SIG-M5 (cell line): ENCODE data around the gene CSRP1.
"Not testable (repeated sequence)": the region's sequence is repeated elsewhere in the genome, so short reads cannot be mapped to it uniquely, and the experiment has no call there.

ENCODE experiments used
- DNase-seq: peaks from one replicate; lab custom pipeline; 2025; lab: John Stamatoyannopoulos, UW

The CSRP1 gene

DNA sequence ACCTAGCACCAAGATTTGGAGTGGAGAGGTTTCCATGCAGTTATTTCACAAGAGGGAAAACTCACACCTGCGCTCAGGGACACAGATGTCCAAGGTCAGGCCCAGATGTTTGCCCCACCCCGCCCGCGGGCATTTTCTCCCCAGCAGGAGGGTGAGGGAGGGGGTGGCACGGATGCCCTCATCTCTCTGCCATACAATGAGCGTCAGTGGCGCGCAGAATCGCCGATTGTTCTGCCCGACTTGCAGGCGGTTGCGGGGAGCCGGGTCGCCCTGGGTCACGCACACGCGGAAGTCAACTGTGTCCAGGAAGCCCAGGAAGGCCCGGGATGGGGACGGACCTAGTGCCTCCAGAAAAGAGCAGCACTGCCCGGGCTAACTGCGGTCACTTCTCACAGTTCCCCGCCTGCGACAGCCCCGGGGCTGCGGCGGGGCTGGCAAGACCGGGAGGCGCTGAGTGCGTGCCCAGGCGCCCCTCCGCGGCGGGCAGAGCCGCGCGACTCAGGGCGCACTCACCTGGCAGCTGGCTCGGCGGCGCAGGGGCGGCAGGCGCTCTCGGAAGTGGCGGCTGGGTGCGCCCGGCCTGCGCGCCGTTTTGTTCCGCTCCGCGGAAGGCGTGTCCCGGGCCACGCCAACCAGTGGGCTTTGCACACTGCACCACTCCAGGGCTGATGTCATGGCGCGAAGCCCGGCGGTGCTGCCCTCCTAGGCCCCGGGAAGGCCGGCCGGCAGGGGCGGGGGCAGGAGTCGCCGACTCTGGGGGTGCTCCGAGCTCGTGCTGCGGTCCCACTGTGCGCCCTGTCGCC is at the start of gene CSRP1:
Gene CSRP1, minus strand, starts transcription at position 567 of the 803 bp plus-strand sequence. CDS start 10,820 bp downstream, outside the sequence.
- DNase-seq, result no peak

DNA sequence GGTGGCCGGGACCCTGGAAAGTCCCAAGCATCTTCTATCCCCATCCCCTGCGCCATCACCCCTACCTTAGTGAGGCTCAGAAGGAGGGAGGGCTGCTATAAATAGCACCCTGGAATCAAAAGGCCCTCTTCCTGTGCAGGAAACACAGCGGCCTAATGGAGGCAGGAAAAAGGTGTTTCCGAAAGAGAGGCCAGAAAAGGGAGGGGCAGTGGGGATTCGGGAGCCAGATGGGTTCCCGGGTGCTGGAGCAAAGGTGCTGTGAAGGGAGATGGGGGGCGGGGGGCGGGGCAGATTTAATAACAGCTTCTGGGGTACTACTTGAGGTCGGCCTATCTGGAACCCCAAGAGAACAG is 48.6 kb upstream of the CSRP1 start:
- no peak for DNase-seq

DNA sequence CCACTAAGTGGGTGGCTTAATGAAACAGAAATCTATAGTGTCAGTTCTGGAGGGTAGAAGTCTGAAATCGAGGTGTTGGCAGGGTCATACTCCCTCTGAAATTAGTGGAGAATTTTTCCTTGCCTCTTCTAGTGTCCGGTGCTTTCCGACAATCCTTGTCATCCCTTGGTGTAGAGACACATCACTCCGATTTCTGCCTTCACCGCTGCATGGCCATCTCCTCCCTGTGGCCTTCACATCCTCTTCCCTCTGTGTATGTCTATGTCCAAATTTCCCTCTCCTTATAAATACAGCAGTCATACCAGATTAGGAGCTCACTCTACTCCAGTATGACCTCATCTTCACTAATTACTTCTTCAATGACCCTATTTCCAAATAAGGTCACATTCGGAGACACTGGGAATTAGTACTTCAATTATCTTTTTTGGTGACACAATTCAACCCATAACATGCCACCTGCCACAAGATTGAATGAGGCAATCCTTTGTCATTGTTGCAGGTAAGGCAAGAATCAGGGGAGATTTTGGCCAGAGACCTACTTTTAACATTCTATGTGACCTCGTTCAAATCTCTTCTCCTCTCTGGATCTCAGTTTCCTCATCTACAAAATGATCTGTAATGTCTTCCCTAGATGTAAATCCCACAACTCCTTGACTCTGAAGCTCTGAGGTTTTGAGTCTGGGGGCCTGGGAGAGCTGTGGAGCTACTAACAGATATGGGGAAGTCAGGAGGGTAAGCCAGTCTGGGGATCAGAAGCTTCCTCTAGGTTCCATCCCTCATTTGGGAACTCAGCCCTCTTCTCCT is 48.1 kb upstream of the CSRP1 start:
- no peak for DNase-seq

DNA sequence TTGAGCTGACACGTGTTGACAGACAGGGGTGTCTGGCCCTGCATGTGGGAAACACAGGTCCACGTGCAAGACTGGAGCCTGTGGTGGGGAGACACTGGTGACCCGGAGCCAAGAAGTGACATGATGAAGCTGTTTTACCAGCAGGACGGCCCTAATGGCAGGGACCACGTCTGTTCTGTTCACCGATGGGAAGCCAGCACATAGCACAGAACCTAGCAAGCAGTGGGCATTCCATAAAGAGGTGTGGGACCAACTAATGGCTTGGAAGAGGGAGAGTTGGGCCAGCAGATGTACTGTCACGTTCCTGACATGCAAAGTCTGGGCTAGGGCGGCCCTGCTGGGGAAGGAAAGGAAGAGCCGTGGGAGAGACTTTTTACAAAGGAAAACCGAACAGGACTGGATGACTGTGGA is 47.3 kb upstream of the CSRP1 start:
- no peak for DNase-seq

DNA sequence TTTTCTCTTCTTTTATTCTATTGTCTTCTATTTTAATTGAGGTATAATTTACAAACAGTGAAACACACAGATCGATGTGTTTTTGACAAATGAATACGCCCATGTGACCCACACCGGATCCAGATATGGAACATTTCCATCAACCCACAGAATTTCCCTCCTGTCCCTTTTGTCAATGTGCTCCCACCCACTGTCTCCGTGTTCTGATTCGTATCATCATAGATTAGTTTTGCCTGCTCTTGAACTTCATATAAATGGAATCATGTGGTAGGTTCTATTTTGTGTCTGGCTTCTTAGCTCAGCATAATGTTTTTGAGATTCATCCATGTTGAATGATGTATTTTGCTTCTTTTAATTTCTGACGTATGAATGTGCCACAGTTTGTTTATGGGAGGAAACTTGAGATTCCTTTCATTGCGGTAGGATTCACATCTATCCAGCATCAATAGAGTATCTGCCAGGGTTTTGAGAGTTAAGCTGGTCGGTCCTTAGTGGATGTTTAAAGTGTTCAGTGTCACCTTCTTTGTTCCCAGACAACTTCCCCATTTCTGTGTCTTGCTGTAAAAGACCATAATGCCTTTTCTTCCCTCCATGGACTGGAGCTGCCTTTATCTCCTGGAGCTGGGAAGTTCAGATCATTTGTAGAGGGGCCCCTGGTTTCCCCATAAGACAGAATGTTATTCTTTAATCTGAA is 46.7 kb upstream of the CSRP1 start:
- DNase-seq, result no peak

DNA sequence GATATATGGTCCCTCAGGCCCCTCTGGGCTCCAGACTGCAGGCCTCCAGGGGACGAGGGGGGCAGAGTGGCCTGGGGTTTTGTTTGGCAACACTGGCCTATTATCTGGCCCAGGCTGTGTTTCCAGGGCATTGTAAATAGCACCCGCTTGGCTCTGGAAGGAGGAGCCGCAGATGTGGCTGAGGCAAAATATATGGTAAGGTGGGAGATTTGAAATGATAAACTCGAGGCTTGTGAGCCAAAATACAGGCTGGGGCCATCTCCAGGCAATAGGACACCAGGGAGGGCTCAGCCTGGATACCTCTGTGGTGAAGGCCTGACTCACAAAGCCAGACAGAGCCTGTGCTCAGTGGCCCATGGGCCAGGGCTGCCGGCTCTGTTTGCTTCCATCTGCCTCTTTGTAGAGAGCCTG is 46.0 kb upstream of the CSRP1 start:
- DNase-seq, result no peak

DNA sequence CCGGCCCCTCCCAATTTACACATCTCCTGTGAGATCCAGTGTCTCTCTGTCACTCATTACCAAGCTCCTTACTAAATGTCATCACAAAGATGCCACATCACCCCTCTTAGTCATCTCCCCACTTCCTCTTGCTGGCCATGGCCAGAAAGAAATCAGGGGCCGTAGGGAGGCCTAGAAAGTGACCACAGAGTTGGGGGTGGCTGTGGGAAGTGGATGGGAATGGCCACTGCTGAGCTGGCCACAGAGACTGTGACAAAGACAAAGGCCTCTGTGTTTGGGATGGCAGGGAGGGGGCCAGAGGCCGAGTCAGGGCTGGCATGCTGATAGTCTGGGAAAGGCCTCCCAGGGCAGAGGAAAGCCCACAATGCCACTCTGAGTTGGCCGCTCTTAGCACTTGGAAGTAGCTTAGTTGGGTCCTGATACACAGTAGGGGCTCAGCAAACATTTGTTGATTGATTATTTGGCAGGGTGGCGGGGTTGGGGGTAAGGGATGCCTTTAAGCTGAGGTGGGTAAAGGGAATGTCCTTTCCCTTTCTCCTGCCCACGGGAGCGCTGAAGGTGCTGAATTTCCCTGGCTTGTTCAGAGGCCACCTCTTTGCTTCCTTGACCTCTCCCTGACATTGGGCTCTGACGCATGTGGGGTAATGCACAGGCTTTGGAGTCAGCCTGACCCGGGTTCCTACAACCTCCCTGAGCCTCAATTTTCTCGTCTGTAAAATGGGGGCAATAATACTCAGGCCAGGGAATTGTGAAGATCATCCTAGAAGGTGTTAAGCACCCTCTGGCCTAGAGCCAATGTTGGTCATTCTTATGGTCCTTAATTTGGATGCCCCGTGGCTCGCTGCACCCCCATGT is 45.2 kb upstream of the CSRP1 start:
- DNase-seq, result no peak

DNA sequence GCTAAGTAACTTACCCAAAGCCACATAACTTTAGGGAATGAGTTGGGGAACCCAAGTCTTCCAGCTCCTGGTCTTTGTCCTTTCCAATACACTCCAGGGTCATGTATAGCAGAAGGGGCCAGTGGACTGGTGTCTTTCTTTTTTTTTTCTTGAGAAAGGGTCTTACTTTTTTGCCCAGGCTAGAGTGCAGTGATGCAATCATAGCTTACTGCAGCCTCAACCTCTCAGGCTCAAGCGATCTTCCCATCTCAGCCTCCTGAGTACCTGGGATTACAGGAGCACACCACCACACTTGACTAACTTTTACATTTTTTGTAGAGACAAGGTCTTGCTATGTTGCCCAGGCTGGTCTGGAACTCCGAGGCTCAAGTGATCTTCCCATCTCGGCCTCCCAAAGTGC is 44.2 kb upstream of the CSRP1 start:
- no peak for DNase-seq

DNA sequence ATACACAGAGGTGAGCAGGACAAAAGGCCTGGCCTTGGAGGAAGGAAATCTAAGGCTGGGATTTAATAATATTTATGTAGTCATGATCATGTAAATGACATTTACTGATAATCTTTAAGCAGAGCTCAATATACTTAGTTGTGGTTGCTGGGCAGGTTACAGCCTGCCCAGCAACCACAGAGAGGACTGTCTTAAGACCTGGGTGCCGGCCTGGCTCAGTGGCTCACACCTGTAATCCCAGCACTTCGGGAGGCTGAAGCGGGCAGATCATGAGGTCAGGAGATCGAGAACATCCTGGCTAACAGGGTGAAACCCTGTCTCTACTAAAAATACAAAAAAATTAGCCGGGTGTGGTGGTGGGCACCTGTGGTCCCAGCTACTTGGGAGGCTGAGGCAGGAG is 42.6 kb upstream of the CSRP1 start:
- DNase-seq, result not testable (repeated sequence)

DNA sequence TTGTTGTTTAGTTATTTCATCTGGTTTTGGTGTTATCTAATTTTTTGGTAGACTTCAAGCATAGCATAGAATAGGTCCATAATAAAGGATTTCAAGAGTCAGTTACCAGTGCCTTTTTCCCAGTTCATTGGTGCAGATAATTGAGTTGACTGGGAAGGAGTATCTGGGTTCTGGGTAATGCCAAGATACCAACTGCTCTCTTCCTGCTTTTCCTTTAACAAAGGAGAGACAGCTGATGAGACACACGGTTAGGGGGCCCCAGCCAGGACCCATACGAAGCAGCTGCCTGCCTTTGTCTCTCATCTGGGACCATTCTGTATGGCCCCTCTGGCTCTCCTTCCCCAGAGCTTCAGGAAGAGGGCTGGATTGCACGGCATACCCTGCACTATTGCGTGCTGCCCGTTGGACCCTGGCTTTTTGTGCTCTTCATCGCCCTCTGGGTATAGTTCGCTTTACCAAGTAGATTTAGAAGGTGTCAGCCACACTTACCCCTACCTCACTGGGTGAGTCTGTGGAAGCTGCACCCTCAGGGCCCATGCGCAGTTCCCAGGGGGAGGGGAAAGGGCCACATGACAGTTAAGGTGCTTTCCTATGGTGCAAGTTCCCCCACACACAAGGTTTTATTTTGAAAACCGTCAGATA is 39.0 kb upstream of the CSRP1 start:
- DNase-seq, result no peak

DNA sequence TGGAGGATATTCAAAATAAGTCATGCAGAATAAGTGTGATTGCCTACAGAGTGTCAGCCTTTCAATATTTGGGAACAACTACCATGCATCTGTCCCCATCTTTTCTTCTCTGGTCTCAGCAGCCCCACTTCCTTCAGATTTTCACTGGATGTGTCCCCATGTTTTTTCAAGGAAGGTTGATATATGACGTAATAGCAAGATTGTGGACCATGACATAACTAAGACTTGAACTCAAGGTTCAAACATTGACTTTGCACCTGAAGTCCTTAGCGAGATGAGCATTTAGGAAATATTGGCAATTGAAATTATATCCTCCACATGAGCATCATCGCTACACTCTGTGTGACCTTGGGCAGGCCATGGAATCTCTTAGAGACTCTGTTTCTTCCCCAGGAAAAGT is 37.8 kb upstream of the CSRP1 start:
- DNase-seq, result no peak

DNA sequence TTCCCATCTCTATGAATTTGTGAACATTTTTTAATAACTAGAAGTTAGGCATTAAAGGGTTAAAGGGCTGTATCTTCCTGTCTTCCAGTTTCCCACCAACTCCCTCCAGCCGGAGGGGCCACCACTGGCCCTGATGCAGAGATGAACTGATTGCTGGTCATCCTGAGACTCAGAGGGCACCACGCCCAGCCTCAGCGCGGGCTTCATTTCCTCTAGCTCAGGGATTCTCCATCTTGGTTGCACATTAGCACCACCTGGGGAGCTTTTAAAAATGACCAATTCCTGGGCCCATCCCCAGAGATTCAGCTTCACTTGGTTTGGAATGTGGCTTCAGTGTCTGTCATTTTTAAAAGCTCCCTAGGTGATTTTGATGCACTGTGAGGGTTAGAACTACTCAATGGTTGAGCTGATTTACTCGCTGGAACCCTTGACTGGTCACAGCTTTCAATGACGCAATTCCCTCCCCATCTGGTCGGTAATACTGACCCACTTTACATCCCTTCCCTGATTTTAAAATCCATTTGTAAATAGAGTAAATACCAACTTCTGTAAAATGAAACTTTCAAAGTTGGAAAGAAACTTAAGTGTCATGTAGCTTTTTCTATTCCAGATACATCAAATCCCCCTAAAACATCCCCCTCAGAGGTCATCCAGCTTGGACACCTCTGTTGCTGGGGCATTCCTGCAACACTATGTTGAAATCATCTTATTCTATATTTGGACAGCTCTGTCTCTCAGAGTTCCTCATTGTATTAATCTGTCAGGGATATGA is 37.1 kb upstream of the CSRP1 start:
- no peak for DNase-seq

DNA sequence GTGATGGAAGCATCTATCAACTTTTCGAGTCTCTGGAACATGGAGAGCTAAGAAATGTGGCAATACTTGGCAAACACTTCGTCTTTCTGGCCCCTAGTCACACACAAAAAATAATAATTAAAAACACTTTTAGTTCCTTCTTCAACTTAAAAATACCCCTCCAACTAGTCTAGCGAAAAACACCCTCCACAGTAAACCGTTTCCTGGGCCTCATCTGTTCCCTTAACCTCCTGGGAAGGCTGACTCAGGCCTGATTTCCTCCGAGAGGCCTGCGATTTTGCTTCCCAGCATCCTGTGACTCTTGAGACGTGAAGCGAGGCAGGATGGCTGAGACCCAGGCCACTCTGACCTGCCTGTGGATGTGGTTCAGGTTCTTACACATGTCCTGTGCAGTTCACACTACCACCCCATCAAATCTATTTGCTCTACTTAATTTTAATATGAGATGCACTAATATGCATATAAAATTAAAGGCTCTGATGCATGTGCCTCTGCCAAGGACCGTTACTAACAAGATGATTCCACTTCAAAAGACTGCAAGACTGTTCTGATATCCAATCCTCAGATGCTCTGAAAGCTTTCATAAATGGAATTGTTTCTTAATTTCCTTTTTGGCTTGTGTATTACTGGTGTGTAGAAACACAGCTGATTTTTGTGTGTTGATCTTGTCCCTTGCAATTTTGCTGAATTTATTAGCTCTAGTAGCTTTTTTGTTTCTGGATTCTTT is 35.5 kb upstream of the CSRP1 start:
- no peak for DNase-seq

DNA sequence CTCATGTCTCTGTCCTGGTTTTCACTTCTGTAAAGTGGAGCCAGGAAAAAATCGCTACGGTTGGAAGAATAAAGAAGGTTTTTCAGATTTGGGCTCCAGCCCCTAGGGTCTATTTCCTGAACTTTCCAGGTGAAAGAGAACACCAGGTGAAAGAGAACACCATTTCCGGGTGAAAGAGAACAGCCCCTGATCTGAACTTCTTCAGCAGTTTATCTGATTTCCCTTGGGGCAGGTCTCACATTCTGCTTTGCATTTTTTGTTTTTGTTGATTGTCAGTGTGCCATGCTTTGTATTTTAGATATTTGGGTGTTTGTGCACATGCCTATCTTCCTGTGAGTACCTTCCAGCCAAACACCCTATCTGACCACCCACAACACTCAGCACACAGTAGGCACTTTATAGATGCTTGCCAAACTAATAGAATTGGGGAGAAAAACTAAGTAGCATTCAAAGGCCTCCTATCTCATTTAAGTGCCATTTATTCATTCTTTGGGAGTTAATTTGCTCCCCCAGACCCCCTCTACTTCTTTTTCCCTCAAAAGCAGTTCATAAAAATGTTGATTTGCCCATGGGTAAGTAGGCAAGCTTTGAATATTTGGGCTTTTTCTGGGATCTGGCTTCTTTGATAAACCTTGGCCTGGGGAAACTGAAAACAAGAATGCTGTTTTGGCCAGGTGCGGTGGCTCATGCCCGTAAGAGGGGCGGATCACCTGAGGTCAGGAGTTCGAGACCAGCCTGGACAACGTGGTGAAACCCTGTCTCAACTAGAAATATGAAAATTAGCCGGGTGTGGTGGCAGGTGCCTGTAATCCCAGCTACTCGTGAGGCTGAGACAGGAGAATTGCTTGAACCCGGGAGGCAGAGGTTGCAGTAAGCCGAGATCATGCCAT is 34.2 kb upstream of the CSRP1 start:
- DNase-seq, result no peak

DNA sequence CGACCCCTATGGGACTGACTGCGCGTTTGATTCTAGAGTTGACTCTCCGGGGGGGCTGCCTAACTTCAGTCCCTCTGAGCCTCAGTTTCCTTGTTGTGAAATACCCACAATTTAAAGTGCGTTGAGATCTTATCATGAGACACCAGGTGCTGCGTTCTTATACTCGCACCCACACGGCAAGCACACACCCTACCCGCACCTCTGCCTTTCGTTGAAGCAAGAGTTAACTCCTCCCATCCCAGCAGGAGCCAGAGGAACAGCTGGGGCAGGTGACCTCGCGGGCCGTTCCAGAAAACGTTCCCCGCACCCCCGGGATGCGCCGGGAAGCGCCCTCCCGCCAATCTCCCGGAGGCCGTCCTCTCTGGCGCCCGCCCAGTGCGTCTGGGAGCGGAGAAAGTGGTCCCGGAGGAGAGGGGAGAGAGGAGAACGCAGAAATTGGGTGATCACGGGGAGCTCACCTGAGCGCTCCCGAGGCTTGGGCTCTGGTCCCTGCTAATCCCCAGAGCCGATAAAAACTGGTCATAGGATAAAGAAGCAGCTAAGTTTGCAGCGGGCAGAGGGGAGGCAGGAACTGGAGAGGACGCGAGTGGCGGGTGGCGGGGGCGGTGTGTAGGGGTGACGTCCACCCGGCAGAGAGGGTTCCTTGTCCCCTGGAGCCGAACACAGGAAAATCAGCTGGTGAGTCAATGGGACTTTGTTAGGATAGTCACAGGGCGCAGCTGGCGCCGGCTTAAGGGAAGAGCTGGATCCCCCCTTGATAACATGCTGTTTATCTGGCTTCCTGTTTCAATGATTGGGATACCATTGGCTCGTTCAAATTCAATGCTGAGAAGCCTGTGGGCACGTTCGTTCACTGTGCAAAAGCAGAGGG is 32.9 kb upstream of the CSRP1 start:
- DNase-seq, result no peak

DNA sequence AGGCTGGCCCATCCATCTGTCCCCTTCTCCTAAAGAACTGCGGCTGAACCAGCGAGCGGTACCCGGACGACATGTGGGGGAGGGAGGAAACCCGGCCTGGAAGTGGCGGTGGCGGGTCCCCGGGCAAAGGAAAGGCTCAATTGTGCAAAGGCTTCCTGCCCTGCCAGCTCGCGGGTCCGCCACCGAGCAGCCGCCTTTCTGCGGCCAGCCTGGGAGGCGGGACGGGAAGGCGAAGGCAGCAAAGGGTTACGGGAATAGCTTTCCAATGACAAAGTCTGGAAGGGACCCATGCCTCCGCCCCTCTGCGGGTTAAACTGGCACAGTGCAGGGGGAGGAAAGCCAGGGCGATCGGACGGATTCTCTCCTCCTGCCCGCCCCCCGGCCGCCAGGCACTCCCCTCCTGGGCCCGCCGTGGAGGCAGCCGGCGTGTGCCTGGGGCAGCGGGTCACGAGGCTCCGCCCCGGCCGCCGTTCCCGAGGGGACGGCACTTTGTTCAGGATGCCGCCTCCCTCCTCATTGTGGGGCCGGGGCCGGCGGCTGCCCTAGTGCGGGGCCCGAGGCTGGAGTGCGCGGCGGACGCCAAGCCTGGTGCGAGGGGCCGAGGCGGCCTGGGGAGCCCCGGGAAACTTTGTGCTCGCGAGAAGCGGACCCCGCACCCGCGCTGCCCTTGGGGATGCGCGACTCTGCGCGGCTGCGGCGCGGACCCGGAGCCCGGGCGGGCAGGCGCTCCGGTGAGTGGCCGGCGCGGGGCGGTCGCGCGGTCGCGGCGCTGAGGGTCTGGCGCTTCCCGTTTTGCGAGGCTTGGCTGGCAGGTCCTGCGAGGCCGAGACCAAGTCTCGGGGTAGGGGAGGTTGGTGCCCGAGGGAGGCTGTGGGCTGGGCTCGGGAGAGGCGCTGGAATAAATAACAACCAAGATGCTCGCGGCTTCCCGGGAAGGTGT is 32.0 kb upstream of the CSRP1 start, which contains the start of gene NAV1:
Gene NAV1, plus strand, starts transcription at position 516 of the 940 bp plus-strand sequence. CDS start 83,758 bp downstream, outside the sequence.
- DNase-seq, result no peak
